Stimulated activated CD8-positive, alpha-beta memory T cell treated with anti-CD3 and anti-CD28 coated beads, Interleukin-7, amount 100 ng/mL, for 1 hour (primary cell): ENCODE measurements around the gene POLR3K.
"Not testable (repeated sequence)": the region's sequence is repeated elsewhere in the genome, so short reads cannot be mapped to it uniquely, and the experiment has no call there.

Experiments
- DNase-seq, 2 donors: peaks; one replicate each; pipeline ENCODE4 v3.0.0-alpha.2; 2020; ENCODE audit warnings: low read depth in 2 of 2

POLR3K gene

DNA sequence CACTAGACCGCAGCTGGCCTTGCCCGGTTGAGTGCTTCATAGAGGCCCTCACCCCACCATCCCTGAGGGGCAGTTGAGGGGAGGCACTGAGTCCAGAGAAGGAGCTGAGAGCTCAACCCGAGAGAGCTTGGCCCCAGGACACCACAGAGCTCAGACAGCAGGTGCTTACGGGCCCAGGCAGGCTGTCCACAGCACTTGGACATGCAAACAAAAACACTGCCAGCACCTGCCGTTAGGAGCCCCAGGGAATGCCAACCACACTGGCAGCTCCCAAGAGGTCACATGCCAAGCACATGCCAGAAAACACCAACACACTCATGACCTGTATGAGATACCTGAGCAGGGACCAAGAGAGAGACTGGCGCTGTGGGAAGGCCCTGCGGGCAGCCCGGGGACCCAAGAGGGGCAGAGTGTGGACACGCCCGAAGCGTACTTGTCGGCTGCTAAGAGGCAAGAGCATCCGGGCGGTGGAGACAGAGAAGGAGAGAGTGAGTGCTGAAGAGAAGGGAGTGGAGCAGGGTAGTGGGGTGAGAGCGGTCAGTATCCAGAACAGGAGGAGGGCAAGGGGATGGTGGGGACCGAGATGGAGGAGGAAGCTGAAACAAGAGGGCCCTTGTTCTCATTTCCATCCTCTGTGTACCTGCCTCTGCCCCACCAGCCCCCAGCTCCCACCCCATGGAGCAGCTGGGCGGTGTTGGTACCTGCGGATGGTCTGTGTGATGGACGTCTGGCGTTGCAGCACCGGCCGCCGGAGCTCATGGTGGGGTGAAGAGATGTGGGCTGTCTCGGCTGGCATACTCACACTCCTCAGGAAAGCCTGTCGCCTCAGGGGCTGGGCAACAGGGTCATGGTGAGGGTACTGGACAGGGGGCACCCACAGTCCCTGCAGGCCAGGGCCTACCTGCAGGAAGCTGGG, 10.8 kb upstream of the POLR3K start:
- no peak for DNase-seq

DNA sequence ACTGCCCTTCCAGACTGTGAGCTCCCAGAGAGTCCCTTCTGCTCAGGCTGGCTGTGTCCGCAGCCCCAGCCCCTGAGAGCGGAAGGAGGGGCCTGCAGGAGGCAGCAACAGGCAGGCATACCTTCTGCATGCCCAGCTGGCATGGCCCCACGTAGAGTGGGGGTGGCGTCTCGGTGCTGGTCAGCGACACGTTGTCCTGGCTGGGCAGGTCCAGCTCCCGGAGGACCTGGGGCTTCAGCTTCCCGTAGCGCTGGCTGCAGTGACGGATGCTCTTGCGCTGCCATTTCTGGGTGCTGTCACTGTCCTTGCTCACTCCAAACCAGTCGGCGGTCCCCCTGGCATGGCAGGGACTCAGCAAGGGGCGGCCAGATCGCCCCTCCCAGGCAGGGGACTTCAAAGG, 10.1 kb upstream of the POLR3K start:
- no peak for DNase-seq

DNA sequence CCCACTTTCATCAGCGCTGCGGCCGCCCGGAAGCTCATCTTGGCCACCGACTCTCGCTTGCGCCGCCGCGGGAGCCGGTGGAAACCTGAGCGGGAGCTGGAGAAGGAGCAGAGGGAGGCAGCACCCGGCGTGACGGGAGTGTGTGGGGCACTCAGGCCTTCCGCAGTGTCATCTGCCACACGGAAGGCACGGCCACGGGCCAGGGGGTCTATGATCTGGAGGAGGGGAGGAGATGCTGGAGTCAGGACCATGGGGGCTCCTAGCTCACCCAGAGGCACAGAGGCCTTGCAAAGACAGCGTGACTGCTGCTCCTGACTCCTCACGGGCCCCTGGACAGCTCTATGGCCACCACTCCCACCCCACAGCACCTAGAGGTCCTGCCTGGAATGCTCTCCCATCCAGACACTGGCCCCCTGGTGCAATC, 9.6 kb upstream of the POLR3K start:
- no peak for DNase-seq

- DNase-seq, result no peak
Observed at GRCh38 chr16:62283-62967, 9.0 kb upstream of the POLR3K start.

DNA sequence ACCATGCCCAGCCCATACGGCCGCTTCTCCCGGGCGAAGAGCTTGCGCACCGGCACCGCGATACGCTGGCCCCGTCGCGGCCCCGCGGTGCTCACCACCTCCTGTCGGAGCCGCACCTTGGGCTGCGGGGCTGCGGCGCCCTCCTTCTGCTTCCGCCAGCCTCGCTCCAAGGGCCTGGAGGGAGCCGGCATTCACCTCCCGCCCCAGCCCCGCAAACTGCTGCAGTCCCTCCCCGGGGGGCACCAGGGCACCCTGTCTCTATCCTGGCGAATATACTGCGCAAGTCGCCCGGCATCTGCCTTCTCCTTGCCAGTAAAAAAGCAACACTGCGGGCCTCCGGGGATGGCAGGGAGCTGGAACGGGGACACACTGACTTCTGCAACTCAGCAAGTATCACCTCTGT, 8.5 kb upstream of the POLR3K start:
- no peak for DNase-seq

- DNase-seq, result no peak
Observed at GRCh38 chr16:60929-61878, 7.8 kb upstream of the POLR3K start.

DNA sequence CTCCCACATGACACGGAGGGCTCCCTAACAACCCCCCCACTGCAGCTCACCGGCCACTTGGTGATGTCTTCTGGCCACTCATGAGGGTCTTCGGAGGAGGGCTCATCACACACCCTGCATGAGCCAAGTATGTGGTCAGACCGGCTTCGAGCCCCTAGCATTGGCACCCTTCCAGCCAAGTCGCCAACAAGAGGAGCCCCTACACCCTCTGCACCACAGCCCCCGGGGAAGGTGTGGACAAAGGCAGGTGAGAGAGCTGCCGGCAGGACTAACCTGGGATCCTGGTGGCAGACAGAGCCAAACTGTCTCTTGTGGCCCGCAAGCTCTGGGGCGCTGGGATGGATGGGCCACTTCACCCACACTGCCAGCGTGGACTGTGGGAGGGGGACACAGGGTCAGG, 6.8 kb upstream of the POLR3K start:
- DNase-seq, result no peak

DNA sequence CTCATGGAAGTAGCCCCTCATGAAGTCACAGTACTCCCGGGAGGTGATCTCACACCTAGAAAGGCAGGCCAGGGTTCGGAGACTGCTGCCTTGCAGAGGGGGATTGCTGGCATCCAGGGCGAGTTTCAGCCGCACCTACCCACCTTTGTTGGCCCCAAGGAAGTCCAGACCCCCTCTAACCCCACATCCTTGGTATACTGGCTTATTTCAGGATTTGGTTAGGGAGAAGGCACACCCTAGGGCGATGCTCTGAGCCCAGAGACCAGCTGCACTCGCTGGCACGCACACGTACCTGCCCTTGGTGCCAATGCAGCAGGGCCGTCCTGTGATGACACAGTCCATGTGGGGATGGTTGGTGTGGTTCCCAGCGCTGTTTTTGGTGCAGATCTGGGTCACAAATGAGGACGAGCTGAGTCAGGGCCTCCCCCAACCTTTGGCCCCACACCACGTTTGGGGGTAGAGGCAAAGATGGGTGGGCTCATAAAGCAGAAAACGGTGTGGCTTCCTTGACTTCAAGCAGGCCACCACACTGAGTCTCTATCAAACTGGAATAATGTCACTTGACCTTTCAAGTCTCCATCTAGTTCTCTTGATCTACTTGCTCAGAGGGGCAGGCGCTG, 6.1 kb upstream of the POLR3K start:
- no peak for DNase-seq

DNA sequence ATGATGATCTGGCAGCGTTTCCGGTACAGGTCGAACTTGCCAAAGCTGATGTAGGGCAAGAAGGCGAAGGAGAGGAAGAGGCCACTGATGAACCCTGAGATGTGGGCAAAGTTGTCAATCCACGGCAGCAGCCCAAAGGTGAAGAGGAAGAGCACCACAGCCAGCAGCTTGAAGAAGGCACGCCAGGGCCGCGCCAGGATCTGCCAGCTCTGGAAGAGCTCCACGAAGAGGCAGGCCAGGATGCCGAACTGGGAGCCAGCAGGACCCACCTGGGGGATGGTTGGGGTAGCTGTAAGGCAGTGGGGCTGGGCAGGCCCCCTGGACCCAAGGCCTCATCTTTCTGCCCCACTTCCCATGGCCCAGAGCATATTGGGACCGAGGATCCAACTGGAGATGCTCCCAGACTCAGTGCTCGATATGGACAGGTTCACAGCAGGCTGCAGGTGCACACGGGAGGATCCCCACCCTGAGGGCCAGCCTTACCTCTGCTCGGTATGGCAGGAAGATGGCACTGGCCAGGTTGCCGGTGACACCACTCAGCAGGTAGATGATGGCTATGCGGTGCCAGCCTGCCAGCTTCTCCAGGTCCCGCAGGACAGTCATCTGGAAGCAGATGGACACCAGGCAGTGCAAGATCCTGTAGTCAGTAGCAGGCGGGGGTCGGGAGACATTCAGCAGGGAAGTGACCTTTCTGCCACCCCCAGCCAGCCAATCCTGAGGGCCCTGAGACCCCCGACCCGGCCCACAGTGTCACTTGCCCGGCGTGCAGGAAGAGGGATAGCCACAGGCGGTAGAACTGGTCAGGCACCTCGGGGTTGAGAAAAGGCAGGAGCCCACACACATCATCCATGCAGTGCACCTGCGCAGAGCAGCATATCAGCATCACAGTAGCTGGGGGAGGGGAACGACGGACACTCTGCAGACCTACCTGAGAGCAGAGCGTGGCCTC, 5.4 kb upstream of the POLR3K start:
- no peak for DNase-seq

DNA sequence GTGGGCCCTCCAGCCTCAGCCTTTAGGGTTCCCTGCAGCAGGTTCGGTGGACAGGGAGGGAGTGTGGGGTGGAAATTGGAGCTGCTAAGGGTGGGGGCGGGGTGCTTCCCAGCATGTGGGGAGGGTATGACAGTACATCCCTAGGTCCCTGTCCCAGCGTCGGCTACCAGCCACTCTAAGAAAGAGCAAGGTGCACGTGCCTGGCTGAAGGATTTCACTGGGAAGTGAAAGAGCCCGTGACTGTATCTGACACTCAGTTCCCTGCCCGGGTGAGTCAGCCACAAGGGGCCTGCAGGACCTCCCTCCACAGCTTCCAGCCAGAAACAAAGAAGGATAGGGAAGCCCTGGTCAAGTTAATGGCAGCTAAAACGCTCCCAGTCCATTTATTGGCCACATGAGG, 4.3 kb upstream of the POLR3K start:
- no peak for DNase-seq

DNA sequence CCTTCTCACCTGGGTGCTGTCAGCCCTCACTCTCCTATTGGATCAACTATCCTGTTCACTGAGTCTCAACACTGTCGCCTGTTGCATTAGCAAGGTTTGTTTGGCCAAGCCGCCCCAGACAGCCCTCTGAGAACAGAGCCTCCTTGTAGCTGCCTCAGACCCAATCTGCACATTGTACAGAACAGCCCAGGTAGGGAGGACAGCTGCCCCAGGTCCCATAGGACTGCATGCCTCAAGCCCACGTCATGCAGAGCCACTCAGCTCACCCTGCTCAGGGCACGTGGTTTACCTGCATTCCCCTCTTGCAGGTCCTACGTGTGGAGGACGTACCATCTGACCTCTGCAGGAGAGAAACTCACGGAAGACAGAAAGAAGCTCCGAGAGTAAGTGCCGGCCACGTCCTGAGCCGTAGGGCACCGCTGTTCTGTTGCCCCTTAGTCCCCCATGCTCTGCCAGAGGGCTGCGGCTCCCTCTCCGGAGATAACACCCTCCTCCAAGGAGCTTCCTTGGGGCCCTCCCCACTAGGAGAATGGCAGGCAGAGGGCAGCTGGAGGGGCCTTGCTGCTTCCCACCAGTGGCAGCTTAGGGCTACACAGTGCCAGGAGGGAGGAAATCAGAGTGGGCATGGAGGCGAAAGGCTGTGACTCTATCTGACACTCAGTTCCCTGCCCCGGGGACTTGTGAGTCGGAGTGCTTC, 3.0 kb upstream of the POLR3K start:
- no peak for DNase-seq

DNA sequence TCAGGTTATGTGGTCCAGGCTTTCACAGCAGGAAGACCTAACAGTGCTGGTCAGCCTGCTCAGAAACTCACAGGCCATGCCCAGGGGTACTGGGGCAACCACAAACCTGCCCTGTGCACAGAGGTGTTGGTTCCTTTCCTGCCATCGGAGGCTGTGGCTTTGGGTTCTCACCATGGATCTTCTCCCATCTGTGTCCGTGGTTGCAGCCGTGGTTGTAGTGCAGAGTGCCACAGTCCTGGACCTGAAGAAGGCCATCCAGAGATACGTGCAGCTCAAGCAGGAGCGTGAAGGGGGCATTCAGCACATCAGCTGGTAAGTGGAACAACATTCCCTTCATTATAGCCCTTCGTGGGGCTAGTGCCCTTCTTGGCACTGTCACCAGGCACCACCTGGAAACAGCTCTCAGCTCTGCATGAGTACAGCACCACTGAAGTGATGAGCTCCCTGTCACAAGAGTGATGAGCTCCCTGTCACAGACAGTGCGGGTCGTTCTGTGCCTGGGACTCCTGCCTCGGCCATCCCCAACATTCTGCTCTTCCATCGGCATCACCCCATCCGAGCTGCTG, 2.2 kb upstream of the POLR3K start:
- DNase-seq, result no peak

DNA sequence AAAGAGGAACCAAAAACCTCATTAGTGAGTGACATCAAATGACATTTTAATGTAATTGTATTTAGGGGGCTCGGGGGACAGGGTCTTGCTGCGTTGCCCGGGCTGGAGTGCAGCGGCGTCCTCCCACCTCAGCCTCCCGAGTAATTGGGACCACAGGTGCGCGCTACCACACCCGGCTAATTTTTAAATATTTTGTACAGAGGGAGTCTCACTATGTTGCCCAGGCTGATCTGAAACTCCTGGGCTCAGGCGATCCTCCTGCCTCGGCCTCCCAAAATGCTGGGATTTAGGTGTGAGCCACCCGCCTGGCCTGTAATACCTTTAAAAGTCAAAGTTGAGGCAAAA, 801 bp upstream of the POLR3K start:
- no peak for DNase-seq

GRCh38 chr16:50769-51591, 2.4 kb downstream of the POLR3K start:
- no peak for DNase-seq

GRCh38 chr16:47234-47633, 6.2 kb downstream of the POLR3K start:
- no peak for DNase-seq

DNA sequence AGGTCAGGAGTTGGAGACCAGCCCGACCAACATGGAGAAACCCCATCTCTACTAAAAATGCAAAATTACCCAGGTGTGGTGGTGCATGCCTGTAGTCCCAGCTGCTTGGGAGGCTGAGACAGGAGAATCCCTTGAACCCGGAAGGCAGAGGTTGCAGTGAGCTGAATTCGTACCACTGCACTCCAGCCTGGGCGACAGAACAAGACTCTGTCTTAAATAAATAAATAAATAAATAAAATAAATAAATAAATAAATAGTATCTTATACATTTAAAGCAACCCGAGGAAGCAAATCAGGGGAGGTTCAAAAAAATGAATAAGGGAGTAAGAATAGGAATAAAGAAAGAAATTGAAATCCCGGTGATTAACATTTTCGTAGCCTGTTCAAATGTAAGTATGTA, 6.9 kb downstream of the POLR3K start:
- not testable (repeated sequence) for DNase-seq

DNA sequence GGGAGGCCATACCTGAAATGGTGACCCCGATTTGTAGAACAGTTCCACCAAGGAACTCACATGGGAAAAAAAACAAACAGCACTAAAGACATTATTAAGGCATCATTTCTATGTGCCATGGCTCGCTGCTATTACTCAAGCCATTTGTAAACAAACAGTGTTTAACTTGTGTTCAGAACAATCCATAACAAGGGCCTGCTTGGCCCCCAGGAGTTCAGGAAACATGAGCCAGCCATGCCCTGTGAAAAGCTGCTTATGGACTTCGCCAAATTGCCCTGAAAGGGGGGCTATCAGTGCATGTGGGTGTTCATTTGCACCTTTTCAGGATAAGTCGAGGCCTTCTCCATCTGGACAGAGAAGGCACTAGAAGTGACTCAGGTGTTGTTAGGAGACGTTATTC, 8.0 kb downstream of the POLR3K start:
- DNase-seq, result no peak

DNA sequence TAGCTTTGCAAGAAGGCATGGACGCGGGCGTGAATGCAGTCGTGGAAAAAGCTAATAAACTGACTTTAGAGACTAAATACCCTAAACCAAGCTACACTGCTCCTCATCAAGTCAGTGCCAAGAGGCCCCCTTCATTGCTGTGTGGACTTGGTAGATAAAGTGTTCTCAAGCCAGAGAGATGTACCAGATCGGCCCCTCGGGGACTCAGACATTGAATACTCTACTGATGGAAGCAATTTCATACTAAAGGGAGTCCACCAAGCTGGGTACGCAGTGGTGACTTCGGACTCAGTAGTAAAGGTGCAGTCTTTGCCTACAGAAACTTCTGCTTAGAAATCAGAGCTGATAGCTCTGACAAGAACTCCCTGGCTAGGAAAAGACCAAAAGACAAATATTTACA, 8.8 kb downstream of the POLR3K start:
- DNase-seq, result no peak

- DNase-seq, result no peak
Observed at GRCh38 chr16:43294-43693, 10.1 kb downstream of the POLR3K start.
